Measurements from ENCODE around the gene PBX3.

GRCh38 chr9:125979383-125979782, 232.2 kb downstream of the PBX3 start:
- TF ChIP-seq POLR2A (IDR thresholded peaks at IDR 0.05; ENCODE audit: low read depth, low read length) (no peak), TAF1 (IDR thresholded peaks at IDR 0.05; ENCODE audit: borderline replicate concordance, low read depth, low read length) (no peak), POLR2AphosphoS5 (IDR thresholded peaks at IDR 0.05; ENCODE audit: low read depth, low read length) (no peak)
